Spleen (tissue), 7 donors: Measurements from ENCODE around the gene PLXNA3.

Source experiments
- CTCF ChIP-seq, 11 experiments: fragments of 200-600 bp in 7 of 11; fragments of 450-650 bp in 4 of 11; sonication (generic) in 4 of 11; IDR thresholded peaks in 8 of 11; conservative IDR thresholded peaks in 3 of 11; 1 replicate in 7 of 11; 2 replicates in 4 of 11; pipeline versions ENCODE4 v1.4.0 to v1.8.0; 2016 to 2021; ENCODE audit warnings: antibody characterized with exemption in 11 of 11, inconsistent platforms in 4 of 11, mild to moderate bottlenecking in 1 of 11
- POLR2A ChIP-seq, 3 donors: fragments of 450-650 bp; IDR thresholded peaks; one replicate each; pipeline ENCODE4 v1.5.1; 2017; ENCODE audit warnings: antibody characterized with exemption in 3 of 3, mild to moderate bottlenecking in 1 of 3
- donor health status: DM: no; HTN: no; CAD: no; lungs with moderate emphysema.
- donor health status: DM: no; HTN: no; CAD: no.
- donor health status: DM: no; HTN: no; CAD: no.

GRCh38 chrX:154432210-154432609 lies 25.9 kb upstream of the PLXNA3 start:
- TF ChIP-seq POLR2A (IDR thresholded peaks at IDR 0.05), result no peak
- no peak for TF ChIP-seq CTCF (IDR thresholded peaks at IDR 0.05 in 8 of 11, conservative IDR thresholded peaks at IDR 0.05 in 3 of 11)
